Activated naive CD8-positive, alpha-beta T cell treated with anti-CD3 and anti-CD28 coated beads for 36 hours (primary cell): ENCODE data around the gene DSCAM. TPM values are rescaled to one million over a fixed set of nuclear protein-coding genes. Genes with fewer than 3 reads are reported as not detected.

Experiments used
- DNase-seq: peaks from one replicate; pipeline ENCODE4 v3.0.0; 2021
- H3K27ac Mint-ChIP-seq: one replicate; pipeline ENCODE4 v1.8.0; 2022; ENCODE audit warnings: mild to moderate bottlenecking, moderate library complexity, mixed read lengths
- H3K27me3 Mint-ChIP-seq: one replicate; pipeline ENCODE4 v1.8.0; 2022; ENCODE audit warnings: mild to moderate bottlenecking, mixed read lengths
- H3K36me3 Mint-ChIP-seq: one replicate; pipeline ENCODE4 v1.8.0; 2021; ENCODE audit warnings: mild to moderate bottlenecking, mixed read lengths
- H3K4me1 Mint-ChIP-seq: one replicate; pipeline ENCODE4 v1.8.0; 2021; ENCODE audit warnings: mixed read lengths
- H3K4me3 Mint-ChIP-seq: one replicate; pipeline ENCODE4 v1.8.0; 2022; ENCODE audit warnings: mild to moderate bottlenecking, moderate library complexity, mixed read lengths
- H3K9me3 Mint-ChIP-seq: one replicate; pipeline ENCODE4 v1.8.0; 2022; ENCODE audit warnings: mixed read lengths
- total RNA-seq, 2 experiments: library from RNA; stranded (reverse); gene quantifications; one replicate each; pipeline ENCODE4 v1.2.3, GENCODE V29; 2021

The DSCAM gene
- total RNA-seq, 2 experiments from 2014 or later, result not detected

DNA sequence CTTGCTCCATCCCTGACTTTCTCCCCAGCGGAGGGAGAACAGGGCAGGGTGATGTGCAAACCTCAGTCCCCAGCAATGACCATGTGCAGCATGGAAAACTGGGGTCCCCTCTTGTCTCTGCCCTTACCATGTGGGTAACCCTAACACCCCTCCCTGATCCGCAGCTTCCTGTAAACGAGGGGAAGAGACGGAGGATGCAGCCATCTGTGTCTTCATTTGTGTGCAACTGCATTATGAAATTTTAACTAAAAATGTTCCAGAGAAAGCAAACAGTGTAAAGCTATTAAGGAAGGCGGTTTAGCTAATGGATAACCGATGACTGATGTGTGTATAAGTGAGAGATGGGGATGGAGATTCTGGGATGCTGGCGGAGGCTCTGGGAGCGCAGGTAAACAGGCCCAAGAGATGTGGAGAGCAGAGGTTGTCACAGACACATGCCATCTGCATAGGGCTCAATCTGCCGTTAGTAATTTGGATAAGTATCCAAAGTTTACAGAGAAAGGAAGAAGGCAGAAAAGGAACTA is 206.6 kb downstream of the DSCAM start:
- Mint-ChIP-seq H3K4me1 (no peaks in the 10 kb centered on the region), H3K4me3 (no peak overlapping the region), H3K27ac (no peak overlapping the region), H3K27me3 (peaks cover 4% of the 10 kb centered on the region), H3K9me3 (peaks cover 1% of the 10 kb centered on the region), H3K36me3 (no peaks in the 10 kb centered on the region)
- no peak for DNase-seq

- DNase-seq, result no peak
- Mint-ChIP-seq H3K27ac (no peak overlapping the region), H3K4me1 (no peaks in the 10 kb centered on the region), H3K4me3 (no peak overlapping the region), H3K36me3 (no peaks in the 10 kb centered on the region), H3K27me3 (peaks cover 4% of the 10 kb centered on the region), H3K9me3 (peaks cover 1% of the 10 kb centered on the region)
Observed at GRCh38 chr21:40639616-40640194, 207.3 kb downstream of the DSCAM start.

GRCh38 chr21:40638466-40639251 is 208.3 kb downstream of the DSCAM start:
- Mint-ChIP-seq H3K9me3 (no peaks in the 10 kb centered on the region), H3K4me1 (no peaks in the 10 kb centered on the region), H3K27ac (no peak overlapping the region), H3K27me3 (peaks cover 4% of the 10 kb centered on the region), H3K36me3 (no peaks in the 10 kb centered on the region), H3K4me3 (no peak overlapping the region)
- DNase-seq, result no peak

DNA sequence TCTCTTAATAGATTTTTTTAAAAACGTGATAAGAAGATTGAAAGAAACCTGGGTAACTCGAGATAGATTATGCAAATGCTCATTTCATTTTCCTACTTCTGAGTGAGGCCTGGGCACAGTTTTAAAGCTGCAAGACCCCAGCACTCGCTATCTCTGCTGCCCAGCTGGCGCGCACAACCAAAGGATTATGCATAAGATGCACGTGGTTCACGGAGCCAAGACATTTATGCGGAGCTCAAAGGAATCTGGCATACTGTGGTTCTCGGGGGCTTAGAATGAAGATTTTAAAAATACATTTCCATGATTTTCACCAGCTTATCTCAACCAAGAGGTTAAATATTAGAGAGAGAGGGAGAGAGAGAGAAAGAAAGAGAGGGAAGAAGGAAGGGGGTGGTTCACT is 210.9 kb downstream of the DSCAM start:
- H3K4me3 Mint-ChIP-seq, result no peak overlapping the region

DNA sequence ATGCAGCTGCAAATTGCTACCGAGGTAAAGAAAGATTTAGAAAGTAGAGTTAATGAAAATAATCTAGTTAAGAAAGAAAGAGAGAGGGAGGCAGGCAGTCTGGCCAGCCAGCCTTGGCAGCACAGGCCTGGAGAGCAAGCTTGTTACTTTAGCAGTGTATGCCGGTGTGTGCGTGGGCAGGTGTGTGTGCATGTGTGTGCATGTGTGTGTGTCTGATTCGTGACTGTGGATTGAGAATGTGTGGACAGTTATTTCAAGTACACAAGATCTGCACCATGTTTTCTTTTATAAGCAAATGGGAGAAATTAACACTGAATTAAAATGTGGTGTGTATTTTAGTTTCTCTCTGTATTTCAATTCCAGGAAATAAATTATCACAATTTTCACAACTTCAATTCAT is 211.6 kb downstream of the DSCAM start:
- Mint-ChIP-seq H3K4me3 (no peak overlapping the region), H3K4me1 (no peaks in the 10 kb centered on the region), H3K9me3 (no peaks in the 10 kb centered on the region), H3K27me3 (peaks cover 2% of the 10 kb centered on the region), H3K27ac (no peak overlapping the region), H3K36me3 (no peaks in the 10 kb centered on the region)
- DNase-seq, result no peak

More for the DNA sequence above, 210.9 kb downstream of the DSCAM start:
- no peak for DNase-seq
- H3K4me1 Mint-ChIP-seq, result no peaks in the 10 kb centered on the region
- no peak overlapping the region for H3K27ac Mint-ChIP-seq
- H3K9me3 Mint-ChIP-seq, result no peaks in the 10 kb centered on the region
- peaks cover 4% of the 10 kb centered on the region for H3K27me3 Mint-ChIP-seq
- no peaks in the 10 kb centered on the region for H3K36me3 Mint-ChIP-seq

- Mint-ChIP-seq H3K9me3 (no peaks in the 10 kb centered on the region), H3K36me3 (no peaks in the 10 kb centered on the region), H3K27ac (no peak overlapping the region), H3K4me1 (no peaks in the 10 kb centered on the region), H3K27me3 (no peaks in the 10 kb centered on the region), H3K4me3 (no peak overlapping the region)
- no peak for DNase-seq
Observed at GRCh38 chr21:40634141-40634540, 212.8 kb downstream of the DSCAM start.

GRCh38 chr21:40633048-40633447 is 213.9 kb downstream of the DSCAM start:
- Mint-ChIP-seq H3K36me3 (no peaks in the 10 kb centered on the region), H3K9me3 (no peaks in the 10 kb centered on the region), H3K4me1 (no peaks in the 10 kb centered on the region), H3K4me3 (no peak overlapping the region), H3K27ac (no peak overlapping the region), H3K27me3 (no peaks in the 10 kb centered on the region)
- no peak for DNase-seq

DNA sequence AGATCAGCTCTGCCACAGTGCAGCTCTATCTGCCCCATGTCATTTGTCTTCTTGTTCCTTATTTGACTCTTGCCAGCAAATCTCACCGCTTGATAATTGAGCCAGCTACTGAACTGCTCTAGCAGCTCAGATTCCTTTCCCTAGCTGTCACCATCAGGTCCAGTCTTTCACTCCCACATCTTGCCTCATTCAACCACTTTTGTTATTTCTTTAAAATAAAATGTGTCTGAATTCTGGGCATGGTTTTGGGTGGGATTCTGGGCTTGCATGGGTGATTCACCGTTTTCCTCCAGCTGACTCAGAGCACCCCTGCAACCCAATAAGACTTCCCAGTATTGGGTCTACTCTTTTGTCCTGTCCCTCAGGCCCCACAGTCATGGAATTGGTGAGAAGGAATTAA is 215.7 kb downstream of the DSCAM start:
- H3K9me3 Mint-ChIP-seq, result no peaks in the 10 kb centered on the region

GRCh38 chr21:40625991-40626390 is 221.0 kb downstream of the DSCAM start:
- no peaks in the 10 kb centered on the region for H3K4me1 Mint-ChIP-seq
- H3K36me3 Mint-ChIP-seq, result no peaks in the 10 kb centered on the region
- H3K4me3 Mint-ChIP-seq, result no peak overlapping the region
- no peaks in the 10 kb centered on the region for H3K9me3 Mint-ChIP-seq
- peaks cover 4% of the 10 kb centered on the region for H3K27me3 Mint-ChIP-seq
- no peak overlapping the region for H3K27ac Mint-ChIP-seq
- no peak for DNase-seq

More for the DNA sequence above, 215.7 kb downstream of the DSCAM start:
- Mint-ChIP-seq H3K4me3 (no peak overlapping the region), H3K4me1 (no peaks in the 10 kb centered on the region), H3K27ac (no peak overlapping the region), H3K27me3 (no peaks in the 10 kb centered on the region), H3K36me3 (no peaks in the 10 kb centered on the region)
- DNase-seq, result no peak

- no peak for DNase-seq
- Mint-ChIP-seq H3K27ac (no peak overlapping the region), H3K4me3 (no peak overlapping the region), H3K9me3 (peaks cover 4% of the 10 kb centered on the region), H3K4me1 (no peaks in the 10 kb centered on the region), H3K36me3 (no peaks in the 10 kb centered on the region), H3K27me3 (peaks cover 4% of the 10 kb centered on the region)
Observed at GRCh38 chr21:40623528-40623927, 223.4 kb downstream of the DSCAM start.

DNA sequence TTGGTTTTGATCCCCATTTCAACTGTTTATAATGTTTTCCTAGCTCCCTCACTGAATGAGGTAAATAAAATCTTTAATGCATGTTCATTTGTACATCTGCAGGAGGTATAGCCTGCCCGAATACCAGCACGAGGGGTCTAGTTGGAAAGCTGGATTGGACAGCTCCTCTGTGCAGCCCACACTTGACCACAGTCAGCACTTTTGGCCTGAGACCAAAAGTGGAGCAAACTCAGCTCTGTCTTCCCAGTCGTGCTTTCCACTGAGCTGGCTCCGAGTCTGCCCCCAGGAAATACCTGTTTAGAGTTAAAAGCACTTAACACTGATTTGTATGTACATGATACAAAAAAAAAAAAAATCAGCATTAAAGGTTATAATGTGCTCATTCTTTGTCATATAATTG is 224.4 kb downstream of the DSCAM start:
- no peak for DNase-seq
- Mint-ChIP-seq H3K36me3 (no peaks in the 10 kb centered on the region), H3K4me3 (no peak overlapping the region), H3K27me3 (peaks cover 4% of the 10 kb centered on the region), H3K4me1 (no peaks in the 10 kb centered on the region), H3K9me3 (peaks cover 4% of the 10 kb centered on the region), H3K27ac (no peak overlapping the region)

DNA sequence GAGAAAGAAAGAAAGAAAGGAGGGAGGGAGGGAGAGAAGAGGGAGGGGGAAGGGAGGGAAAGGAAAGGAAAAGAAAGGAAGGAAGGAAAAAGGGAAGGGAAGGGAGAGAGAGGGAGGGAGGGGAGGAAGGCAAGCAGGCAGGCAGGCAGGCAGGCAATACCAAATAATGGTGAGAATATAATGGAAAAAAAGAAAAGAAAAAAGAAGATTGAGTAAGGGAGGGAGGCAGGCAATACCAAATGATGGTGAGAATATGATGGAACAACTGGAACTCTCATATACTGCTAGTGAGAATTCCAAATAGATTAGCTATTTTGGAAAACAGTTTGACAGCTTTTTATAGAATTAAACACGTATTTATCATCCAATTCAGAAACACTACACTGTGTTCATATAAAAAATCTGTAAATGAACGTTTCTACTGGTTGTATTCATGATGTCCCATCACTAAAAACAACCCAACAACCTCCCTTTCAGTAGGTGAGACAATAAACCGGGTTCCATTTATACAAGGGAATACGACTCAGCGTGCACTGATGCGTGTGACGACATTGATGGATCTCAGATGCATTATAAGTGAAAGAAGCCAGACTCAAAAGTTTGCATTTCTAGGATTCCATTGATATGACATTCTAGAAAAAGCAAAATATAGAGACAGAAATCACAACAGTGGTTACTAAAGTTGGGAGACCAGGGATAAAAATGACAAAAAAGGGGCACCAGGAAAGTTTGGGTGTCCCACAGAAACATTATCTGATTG is 226.4 kb downstream of the DSCAM start:
- H3K4me3 Mint-ChIP-seq, result no peak overlapping the region
- peaks cover 4% of the 10 kb centered on the region for H3K9me3 Mint-ChIP-seq

DNA sequence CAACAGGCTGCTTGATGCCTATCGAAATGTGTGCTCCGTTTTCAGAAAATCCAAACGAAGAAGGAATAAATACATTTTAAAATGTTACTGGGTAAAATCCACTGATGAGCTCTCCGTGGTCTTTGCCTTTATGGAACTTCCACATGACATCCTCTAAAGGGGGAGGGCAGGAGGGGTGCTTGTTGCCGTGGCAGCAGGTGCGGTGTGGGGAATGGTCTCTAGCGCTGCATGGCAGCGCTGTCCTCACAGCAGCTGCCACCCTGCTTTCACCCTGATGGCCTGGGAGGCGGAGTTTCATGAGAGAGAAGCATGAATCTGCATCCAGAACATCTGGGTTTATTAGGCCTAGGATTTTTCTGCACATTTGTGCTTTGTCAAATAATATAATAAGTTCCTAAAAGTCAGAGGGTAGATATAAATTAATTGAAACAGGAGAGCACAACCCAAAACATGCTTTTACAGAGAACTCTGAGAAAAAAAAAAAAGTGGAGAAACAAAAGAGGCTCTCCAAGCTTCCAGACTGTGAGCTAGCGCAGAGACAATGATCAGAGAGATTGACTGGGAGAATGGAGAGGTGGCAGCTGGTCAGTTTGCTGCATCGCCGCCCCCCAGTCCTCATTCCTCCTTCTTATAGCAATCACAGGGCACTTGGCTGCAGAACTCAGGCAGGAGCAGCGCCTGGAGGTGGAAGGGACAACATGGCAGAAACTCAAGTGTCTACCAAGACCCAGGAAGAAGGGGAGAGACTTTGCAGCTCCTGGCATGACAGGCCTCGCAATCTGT is 228.6 kb downstream of the DSCAM start:
- Mint-ChIP-seq H3K27me3 (no peaks in the 10 kb centered on the region), H3K4me1 (no peaks in the 10 kb centered on the region), H3K36me3 (no peaks in the 10 kb centered on the region), H3K27ac (no peak overlapping the region), H3K4me3 (no peak overlapping the region), H3K9me3 (peaks cover 4% of the 10 kb centered on the region)
- DNase-seq, result no peak

More for the DNA sequence above, 226.4 kb downstream of the DSCAM start:
- H3K36me3 Mint-ChIP-seq, result no peaks in the 10 kb centered on the region
- peaks cover 4% of the 10 kb centered on the region for H3K27me3 Mint-ChIP-seq
- no peaks in the 10 kb centered on the region for H3K4me1 Mint-ChIP-seq
- no peak overlapping the region for H3K27ac Mint-ChIP-seq
- DNase-seq, result no peak

GRCh38 chr21:40616377-40616704 is 230.6 kb downstream of the DSCAM start:
- DNase-seq, result no peak
- Mint-ChIP-seq H3K4me3 (no peak overlapping the region), H3K9me3 (peaks cover 4% of the 10 kb centered on the region), H3K27ac (no peak overlapping the region), H3K4me1 (no peaks in the 10 kb centered on the region), H3K27me3 (no peaks in the 10 kb centered on the region), H3K36me3 (no peaks in the 10 kb centered on the region)
